ENCODE measurements around the gene SLCO4C1. TPM values are rescaled to one million over a fixed set of nuclear protein-coding genes. Genes with fewer than 3 reads are reported as not detected.

Gene SLCO4C1
- total and polyA plus RNA-seq, 2 donors from 2014 or later, result 9.0 to 35.1 TPM

DNA sequence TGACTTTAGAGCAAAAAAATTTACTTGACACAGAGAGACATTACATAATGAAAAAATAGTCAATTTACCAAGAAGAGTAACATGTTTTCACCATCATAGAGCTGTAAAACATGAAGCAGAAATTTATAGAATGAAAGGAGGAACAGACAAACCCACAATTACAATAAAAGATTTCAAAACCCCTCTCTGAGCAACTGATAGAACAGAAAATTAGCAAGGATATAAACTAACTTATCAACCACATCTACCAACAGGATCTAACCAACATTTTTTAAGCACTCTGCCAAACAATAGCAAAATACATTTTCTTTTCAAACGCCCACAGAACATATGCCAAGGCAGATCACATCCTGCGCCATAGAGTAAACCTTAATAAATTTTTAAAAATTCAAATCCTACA, 17.9 kb downstream of the SLCO4C1 start:
- H3K9me3 ChIP-seq (ENCODE audit: control insufficient read depth in 2 of 3, insufficient read depth in 1 of 3, low read length in 3 of 3), result no peaks in the 10 kb centered on the region
- peaks cover 0 to 4% (median 0%) of the 10 kb centered on the region in 3 donors for H3K4me1 ChIP-seq (ENCODE audit: control insufficient read depth in 2 of 3, insufficient read depth in 2 of 3, low read depth in 1 of 3, low read length in 3 of 3)
- H3K36me3 ChIP-seq (ENCODE audit: control insufficient read depth in 2 of 3, insufficient read depth in 3 of 3, low read length in 3 of 3), result peaks cover 0 to 4% (median 0%) of the 10 kb centered on the region in 3 donors
- no peak for FAIRE-seq
- intact Hi-C loops (cut with DNase I), result no loop called here
- no peak for DNase-seq
- no peak overlapping the region for H3K9ac ChIP-seq (ENCODE audit: low read length in 3 of 3)
- no peak overlapping the region for H3K4me3 ChIP-seq (ENCODE audit: low read length in 3 of 3)
- H3K27me3 ChIP-seq (ENCODE audit: control insufficient read depth, insufficient read depth, low read length), result no peaks in the 10 kb centered on the region
- H3K27ac ChIP-seq (ENCODE audit: low read depth in 2 of 2, low read length in 2 of 2), result no peak overlapping the region
- TF ChIP-seq, protein P1, sequence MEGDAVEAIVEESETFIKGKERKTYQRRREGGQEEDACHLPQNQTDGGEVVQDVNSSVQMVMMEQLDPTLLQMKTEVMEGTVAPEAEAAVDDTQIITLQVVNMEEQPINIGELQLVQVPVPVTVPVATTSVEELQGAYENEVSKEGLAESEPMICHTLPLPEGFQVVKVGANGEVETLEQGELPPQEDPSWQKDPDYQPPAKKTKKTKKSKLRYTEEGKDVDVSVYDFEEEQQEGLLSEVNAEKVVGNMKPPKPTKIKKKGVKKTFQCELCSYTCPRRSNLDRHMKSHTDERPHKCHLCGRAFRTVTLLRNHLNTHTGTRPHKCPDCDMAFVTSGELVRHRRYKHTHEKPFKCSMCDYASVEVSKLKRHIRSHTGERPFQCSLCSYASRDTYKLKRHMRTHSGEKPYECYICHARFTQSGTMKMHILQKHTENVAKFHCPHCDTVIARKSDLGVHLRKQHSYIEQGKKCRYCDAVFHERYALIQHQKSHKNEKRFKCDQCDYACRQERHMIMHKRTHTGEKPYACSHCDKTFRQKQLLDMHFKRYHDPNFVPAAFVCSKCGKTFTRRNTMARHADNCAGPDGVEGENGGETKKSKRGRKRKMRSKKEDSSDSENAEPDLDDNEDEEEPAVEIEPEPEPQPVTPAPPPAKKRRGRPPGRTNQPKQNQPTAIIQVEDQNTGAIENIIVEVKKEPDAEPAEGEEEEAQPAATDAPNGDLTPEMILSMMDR (IDR thresholded peaks at IDR 0.05; ENCODE audit: borderline replicate concordance, extremely low read depth, insufficient read depth), result no peak

DNA sequence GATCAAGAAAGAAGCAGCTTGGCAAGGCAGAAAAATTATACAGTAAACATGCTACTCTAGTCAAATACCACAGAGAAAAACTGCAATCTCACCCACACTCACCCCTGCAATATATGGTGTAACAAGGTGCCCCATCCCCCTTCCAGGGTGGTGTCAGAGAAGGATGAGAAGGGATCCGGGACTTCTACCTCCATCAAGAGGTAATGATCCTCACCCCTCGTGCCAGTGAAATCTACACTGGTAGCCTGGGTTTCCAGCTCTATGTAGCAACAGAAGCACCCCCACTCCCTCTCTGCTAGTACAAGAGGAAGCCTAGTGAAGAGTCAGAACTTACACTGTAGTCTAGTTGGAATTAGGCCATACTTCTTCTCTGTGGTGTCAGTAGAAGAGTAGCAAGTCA, 18.9 kb downstream of the SLCO4C1 start:
- no peaks in the 10 kb centered on the region for H3K36me3 ChIP-seq (ENCODE audit: control insufficient read depth in 2 of 3, insufficient read depth in 3 of 3, low read length in 3 of 3)
- H3K27ac ChIP-seq (ENCODE audit: low read depth in 2 of 2, low read length in 2 of 2), result no peak overlapping the region
- TF ChIP-seq, protein P1 (IDR thresholded peaks at IDR 0.05; ENCODE audit: borderline replicate concordance, extremely low read depth, insufficient read depth), result no peak
- DNase-seq, result no peak
- no peak overlapping the region for H3K4me3 ChIP-seq (ENCODE audit: low read length in 3 of 3)
- H3K4me1 ChIP-seq (ENCODE audit: control insufficient read depth in 2 of 3, insufficient read depth in 2 of 3, low read depth in 1 of 3, low read length in 3 of 3), result peaks cover 0 to 4% (median 0%) of the 10 kb centered on the region in 3 donors
- no peaks in the 10 kb centered on the region for H3K9me3 ChIP-seq (ENCODE audit: control insufficient read depth in 2 of 3, insufficient read depth in 1 of 3, low read length in 3 of 3)
- H3K27me3 ChIP-seq (ENCODE audit: control insufficient read depth, insufficient read depth, low read length), result no peaks in the 10 kb centered on the region
- FAIRE-seq, result no peak
- intact Hi-C loops (cut with DNase I), result no loop called here
- H3K9ac ChIP-seq (ENCODE audit: low read length in 3 of 3), result no peak overlapping the region

DNA sequence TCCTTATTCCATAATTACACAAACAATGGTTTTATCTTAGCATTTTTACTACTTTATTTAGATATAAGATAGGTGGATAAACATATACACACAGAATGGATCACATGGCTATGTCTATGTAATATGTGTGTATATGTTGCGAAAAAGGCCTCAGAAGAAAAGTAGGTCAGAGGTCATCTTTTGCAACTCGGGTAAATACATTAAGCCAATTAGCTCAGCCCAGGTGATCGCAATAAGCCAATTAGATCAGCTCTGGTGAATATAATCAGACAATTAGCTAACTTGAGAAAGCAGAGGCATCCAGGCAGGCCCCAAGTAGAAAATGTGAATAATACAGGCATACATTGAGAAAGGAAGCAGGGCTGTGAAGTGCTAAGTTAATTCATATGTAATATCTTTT, 24.3 kb downstream of the SLCO4C1 start:
- TF ChIP-seq, protein P1 (IDR thresholded peaks at IDR 0.05; ENCODE audit: borderline replicate concordance, extremely low read depth, insufficient read depth), result no peak
- H3K4me3 ChIP-seq (ENCODE audit: low read length in 3 of 3), result no peak overlapping the region
- no peaks in the 10 kb centered on the region for H3K4me1 ChIP-seq (ENCODE audit: control insufficient read depth in 2 of 3, insufficient read depth in 2 of 3, low read depth in 1 of 3, low read length in 3 of 3)
- H3K9ac ChIP-seq (ENCODE audit: low read length in 3 of 3), result no peak overlapping the region
- H3K27ac ChIP-seq (ENCODE audit: low read depth in 2 of 2, low read length in 2 of 2), result no peak overlapping the region
- intact Hi-C loops (cut with DNase I), result no loop called here
- H3K36me3 ChIP-seq (ENCODE audit: control insufficient read depth in 2 of 3, insufficient read depth in 3 of 3, low read length in 3 of 3), result no peaks in the 10 kb centered on the region
- DNase-seq (no peak), FAIRE-seq (no peak)
- H3K27me3 ChIP-seq (ENCODE audit: control insufficient read depth, insufficient read depth, low read length), result no peaks in the 10 kb centered on the region
- peaks cover 0 to 5% (median 0%) of the 10 kb centered on the region in 3 donors for H3K9me3 ChIP-seq (ENCODE audit: control insufficient read depth in 2 of 3, insufficient read depth in 1 of 3, low read length in 3 of 3)

DNA sequence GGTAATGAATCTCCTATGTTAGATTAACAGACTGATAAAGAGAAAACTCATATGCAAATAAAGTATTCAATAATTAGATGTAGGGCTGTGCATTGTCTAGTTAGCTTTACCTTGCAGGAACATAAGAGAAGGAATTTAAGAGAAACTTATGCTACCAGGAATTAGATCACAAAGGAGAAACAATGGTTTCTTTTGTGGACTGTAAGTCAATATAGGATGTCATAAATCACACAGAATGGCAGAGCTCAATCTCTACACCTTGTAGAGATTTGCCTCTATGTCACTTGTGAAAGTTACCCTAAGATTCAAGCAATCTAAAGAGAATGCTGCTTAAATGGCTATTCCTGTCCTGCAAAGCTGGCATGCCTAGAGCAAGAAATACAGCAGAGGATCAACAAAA, 26.0 kb downstream of the SLCO4C1 start:
- intact Hi-C loops (cut with DNase I), result no loop called here

More for the DNA sequence above, 26.0 kb downstream of the SLCO4C1 start:
- no peaks in the 10 kb centered on the region for H3K27me3 ChIP-seq (ENCODE audit: control insufficient read depth, insufficient read depth, low read length)
- no peak for DNase-seq
- H3K36me3 ChIP-seq (ENCODE audit: control insufficient read depth in 2 of 3, insufficient read depth in 3 of 3, low read length in 3 of 3), result no peaks in the 10 kb centered on the region
- H3K27ac ChIP-seq (ENCODE audit: low read depth in 2 of 2, low read length in 2 of 2), result no peak overlapping the region
- no peak overlapping the region for H3K9ac ChIP-seq (ENCODE audit: low read length in 3 of 3)
- no peak for FAIRE-seq
- H3K4me1 ChIP-seq (ENCODE audit: control insufficient read depth in 2 of 3, insufficient read depth in 2 of 3, low read depth in 1 of 3, low read length in 3 of 3), result no peaks in the 10 kb centered on the region
- peaks cover 0 to 5% (median 0%) of the 10 kb centered on the region in 3 donors for H3K9me3 ChIP-seq (ENCODE audit: control insufficient read depth in 2 of 3, insufficient read depth in 1 of 3, low read length in 3 of 3)
- H3K4me3 ChIP-seq (ENCODE audit: low read length in 3 of 3), result no peak overlapping the region
- TF ChIP-seq, protein P1 (IDR thresholded peaks at IDR 0.05; ENCODE audit: borderline replicate concordance, extremely low read depth, insufficient read depth), result no peak
